Measurements from ENCODE around the gene RCVRN.

GRCh38 chr17:9907883-9908648 lies 3.0 kb upstream of the RCVRN start:
- TF ChIP-seq CTCF (conservative IDR thresholded peaks at IDR 0.05) (no peak), EZH2 (IDR thresholded peaks at IDR 0.05; ENCODE audit: low read depth) (no peak)
